Measurements from ENCODE around the gene SSH3. TPM values are rescaled to one million over a fixed set of nuclear protein-coding genes. Genes with fewer than 3 reads are reported as not detected.

The SSH3 gene
- total and polyA plus RNA-seq, 4 donors, result 7.1 to 21.5 (median 14.5) TPM

DNA sequence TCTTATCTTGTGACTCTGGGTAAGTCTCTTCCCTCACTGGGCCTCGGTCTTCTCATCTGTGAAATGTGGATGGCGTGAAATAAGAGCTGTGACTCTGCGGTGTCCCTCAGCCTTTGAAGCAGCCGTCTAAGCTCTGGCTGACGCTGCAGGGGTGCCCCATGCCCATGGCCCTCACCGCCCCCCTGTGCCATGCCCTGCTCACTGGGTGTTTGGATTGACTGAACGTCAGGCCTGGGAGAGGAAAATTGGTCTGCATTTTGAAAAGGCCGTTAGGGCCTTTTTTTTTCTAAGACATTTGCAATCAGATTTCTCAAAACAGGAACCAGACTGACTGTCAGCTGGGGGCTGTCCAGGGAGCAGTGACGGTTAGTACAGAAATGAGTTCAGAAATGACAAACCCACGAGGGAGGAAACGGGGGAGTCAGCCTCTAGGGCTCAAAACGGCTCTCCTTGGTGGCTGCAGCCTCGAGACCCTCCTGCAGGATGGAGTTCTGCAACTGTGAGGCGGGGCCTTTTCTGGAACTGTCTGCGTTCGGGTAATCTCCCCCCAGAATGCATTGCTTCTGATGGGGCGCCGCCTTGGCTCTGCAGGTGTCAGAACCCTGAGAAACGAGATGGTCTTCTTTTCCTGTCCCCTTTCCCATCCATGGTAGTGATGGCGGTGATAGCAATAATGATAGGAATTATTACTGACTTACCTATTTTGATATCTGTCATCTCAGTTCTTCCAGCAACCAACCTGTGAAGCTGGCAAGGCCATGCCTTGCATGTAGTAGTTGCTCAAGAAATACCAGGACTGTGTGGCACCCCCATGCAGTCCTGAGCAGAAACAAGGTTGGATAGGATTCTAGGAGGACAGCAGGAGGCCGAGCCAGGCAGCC is 35.0 kb upstream of the SSH3 start:
- Histone ChIP-seq H3K27ac (ENCODE audit: low read depth, low read length) (no peak overlapping the region), H3K27me3 (ENCODE audit: control insufficient read depth, insufficient read depth, low read length) (no peaks in the 10 kb centered on the region), H3K4me3 (ENCODE audit: low read depth, low read length) (peak overlapping the region; percentile 70), H3K36me3 (ENCODE audit: control insufficient read depth, insufficient read depth, low read length) (peaks cover 48% of the 10 kb centered on the region), H3K9me3 (ENCODE audit: control insufficient read depth, insufficient read depth, low read length) (no peaks in the 10 kb centered on the region), H3K4me1 (ENCODE audit: control insufficient read depth, insufficient read depth, low read length) (peaks cover 72% of the 10 kb centered on the region)
- WGBS (ENCODE audit: insufficient coverage), result 60% methylated on average over 14 of the region's 21 CpGs
- no peak for DNase-seq (ENCODE audit: low read depth in 4 of 6, low spot score in 6 of 6)

DNA sequence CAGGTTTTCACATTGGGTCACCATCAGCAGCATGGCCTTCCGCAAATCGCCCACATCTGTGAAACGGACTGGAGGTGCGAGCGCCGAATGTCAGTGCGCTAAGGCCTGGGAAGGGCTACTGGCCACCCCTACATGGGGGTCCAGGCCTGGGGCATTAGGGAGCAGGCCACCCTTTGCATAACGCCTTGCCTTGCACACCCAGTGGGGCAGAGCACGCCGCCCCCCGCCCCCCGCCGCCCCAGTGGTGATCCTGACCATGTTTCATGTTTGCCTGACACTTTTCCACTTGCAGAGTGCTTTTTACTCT is 34.4 kb upstream of the SSH3 start:
- no peak for DNase-seq (ENCODE audit: low read depth in 4 of 6, low spot score in 6 of 6)
- H3K9me3 ChIP-seq (ENCODE audit: control insufficient read depth, insufficient read depth, low read length), result no peaks in the 10 kb centered on the region
- peaks cover 77% of the 10 kb centered on the region for H3K4me1 ChIP-seq (ENCODE audit: control insufficient read depth, insufficient read depth, low read length)
- no peaks in the 10 kb centered on the region for H3K27me3 ChIP-seq (ENCODE audit: control insufficient read depth, insufficient read depth, low read length)
- peaks cover 53% of the 10 kb centered on the region for H3K36me3 ChIP-seq (ENCODE audit: control insufficient read depth, insufficient read depth, low read length)
- WGBS (ENCODE audit: insufficient coverage), result 87% methylated on average over 13 of the region's 13 CpGs
- H3K27ac ChIP-seq (ENCODE audit: low read depth, low read length), result no peak overlapping the region
- H3K4me3 ChIP-seq (ENCODE audit: low read depth, low read length), result no peak overlapping the region

DNA sequence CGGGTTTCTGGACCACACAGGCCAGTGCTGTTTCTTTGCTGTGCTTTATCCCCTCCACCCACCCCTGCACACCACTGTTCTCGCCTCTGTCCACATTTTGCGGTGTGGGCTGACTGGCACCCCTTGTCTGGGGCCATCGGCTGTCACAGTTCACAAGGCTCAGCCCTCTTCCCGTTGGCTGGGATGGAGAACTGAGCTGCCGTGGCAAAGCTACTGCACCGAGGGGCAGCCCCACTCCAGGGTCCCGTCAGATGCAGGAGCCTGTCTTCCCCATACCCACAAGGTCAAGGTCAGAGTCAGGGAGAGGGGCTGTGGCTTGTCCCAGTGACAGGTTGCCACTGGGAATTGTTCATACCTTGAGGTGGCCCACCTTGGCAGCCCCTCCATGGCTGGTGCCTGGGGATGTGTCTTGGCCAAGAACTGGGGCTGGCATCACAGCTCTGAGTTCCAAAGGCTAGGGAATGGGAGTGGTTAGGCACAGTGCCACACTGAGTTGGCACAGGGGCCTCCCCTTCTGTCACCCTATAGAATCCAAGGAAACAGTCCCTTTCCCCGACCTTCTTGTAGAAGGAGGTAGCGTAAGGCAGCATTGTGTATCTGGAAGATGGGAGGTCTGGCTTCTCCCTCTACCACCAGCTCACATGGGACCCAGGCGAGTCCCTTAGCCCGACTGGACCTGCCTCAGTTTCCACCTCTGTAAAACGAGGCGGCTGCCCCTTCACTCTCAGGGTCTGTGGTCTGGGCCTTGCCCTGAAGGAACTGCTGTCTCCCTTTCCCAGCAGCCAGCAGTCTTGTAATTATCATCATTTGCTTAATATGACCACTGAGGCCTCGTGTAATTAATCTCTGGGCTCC is 33.7 kb upstream of the SSH3 start:
- no peaks in the 10 kb centered on the region for H3K27me3 ChIP-seq (ENCODE audit: control insufficient read depth, insufficient read depth, low read length)
- 20% methylated on average over 9 of the region's 15 CpGs for WGBS (ENCODE audit: insufficient coverage)
- H3K9me3 ChIP-seq (ENCODE audit: control insufficient read depth, insufficient read depth, low read length), result no peaks in the 10 kb centered on the region
- peaks cover 84% of the 10 kb centered on the region for H3K4me1 ChIP-seq (ENCODE audit: control insufficient read depth, insufficient read depth, low read length)
- peaks cover 59% of the 10 kb centered on the region for H3K36me3 ChIP-seq (ENCODE audit: control insufficient read depth, insufficient read depth, low read length)
- peak in 2 of 6 donors; percentile 68 to 93 for DNase-seq (ENCODE audit: low read depth in 4 of 6, low spot score in 6 of 6)
- H3K27ac ChIP-seq (ENCODE audit: low read depth, low read length), result peak overlapping the region; percentile 42
- H3K4me3 ChIP-seq (ENCODE audit: low read depth, low read length), result peak overlapping the region; percentile 21

DNA sequence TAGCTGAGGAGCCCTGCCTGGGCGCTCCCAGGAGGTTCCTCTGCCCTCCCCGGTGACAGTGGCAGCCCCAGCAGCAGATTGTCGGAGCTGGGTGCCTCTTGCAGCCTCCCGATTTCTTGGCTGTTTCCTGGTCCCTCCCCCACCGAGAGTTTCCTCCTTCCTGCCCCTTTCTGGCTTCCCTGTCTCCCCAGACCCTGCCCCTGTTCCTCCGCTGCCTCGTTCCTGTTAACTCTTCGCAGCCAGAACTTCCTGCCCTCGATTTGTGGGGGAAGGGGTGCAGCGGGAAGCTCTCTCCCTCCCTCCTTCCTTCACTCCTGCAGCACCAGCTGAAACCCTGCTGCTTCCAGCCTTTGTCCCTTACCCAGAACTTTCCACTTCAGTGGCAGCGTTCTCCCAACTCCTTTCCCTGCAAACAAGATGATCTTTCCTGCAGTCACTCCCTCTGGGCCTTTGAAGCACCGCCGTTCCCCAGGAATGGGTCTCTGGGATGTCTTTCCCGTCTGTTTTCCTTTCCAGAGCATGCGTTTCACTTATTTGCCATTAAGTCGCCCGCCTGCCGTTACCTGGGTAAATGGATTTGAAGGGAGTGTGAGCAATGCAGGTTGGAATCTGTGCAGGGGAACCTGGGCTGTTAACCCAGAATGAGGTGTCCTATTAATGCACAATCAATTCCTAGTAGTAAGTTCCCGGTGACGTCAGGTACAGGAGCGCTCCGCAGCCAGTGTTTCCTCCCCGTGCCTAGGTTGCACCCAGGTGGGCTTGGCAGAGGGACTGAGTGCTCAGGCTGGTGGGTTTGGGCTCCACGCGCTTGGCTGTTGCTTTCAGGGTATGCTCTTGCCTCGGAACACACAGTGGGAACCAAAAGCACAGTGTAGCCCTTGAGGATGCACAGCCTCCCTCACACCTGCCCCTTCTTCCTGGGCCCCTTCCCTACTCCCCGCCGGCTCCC is 32.8 kb upstream of the SSH3 start:
- no peaks in the 10 kb centered on the region for H3K27me3 ChIP-seq (ENCODE audit: control insufficient read depth, insufficient read depth, low read length)
- DNase-seq (ENCODE audit: low read depth in 4 of 6, low spot score in 6 of 6), result peak in 2 of 6 donors; percentile 69 to 91
- peak overlapping the region; percentile 42 for H3K27ac ChIP-seq (ENCODE audit: low read depth, low read length)
- H3K36me3 ChIP-seq (ENCODE audit: control insufficient read depth, insufficient read depth, low read length), result peaks cover 68% of the 10 kb centered on the region
- H3K9me3 ChIP-seq (ENCODE audit: control insufficient read depth, insufficient read depth, low read length), result no peaks in the 10 kb centered on the region
- H3K4me3 ChIP-seq (ENCODE audit: low read depth, low read length), result peak overlapping the region; percentile 21
- 22% methylated on average over 27 of the region's 28 CpGs for WGBS (ENCODE audit: insufficient coverage)
- peaks cover 92% of the 10 kb centered on the region for H3K4me1 ChIP-seq (ENCODE audit: control insufficient read depth, insufficient read depth, low read length)

DNA sequence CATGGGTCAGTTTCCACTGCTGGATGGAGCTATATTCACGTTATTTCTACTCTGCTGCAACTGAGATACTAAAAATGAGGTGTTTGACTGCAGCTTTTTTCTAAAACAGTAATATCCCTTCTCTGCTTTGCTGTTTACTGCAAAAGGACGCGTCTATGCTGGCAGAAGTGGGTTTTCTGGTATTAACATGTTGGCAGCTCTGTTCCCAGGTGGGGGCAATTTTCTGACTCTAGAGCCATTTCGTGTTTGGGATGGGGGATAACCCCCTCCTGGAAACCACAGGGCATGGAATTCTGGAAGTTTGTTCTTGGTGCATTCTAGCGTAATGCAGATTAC is 32.2 kb upstream of the SSH3 start:
- Histone ChIP-seq H3K4me3 (ENCODE audit: low read depth, low read length) (no peak overlapping the region), H3K36me3 (ENCODE audit: control insufficient read depth, insufficient read depth, low read length) (peaks cover 74% of the 10 kb centered on the region)

DNA sequence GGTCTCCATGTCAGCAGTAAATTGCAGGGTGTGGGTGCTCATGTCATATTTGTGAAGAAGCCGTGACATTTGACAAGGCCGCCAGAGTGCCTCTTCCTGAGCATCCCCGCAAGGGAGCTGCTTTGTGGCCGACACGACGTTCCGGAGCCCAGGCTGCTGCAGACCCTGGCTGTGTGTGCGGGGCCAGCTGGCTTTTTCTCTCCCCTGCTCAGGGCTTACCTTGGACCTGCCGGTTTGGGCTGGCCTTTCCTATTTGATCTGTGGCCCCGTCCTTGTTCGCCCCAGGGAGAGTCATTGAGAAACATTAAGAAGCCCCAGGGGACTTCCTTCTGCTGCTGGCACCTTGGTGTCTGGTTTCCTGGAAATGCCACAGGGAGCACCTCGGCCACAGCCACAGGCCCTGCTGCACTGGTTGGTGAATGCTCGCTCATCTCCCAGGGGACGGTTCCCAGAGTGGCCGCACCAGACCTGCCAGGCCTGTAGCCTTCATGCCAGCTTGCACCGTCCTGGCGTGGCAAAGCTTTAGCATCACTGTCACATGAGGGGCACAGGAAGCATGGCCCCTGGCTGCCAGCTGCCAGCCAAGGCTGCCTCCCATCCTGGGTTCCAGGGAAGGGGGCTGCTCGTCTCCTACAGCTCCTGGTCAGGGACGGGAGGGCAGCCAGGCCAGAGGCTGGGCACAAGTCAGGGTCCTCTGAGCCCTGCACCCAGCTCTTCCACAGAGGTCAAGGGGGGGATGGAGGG is 31.6 kb upstream of the SSH3 start:
- peak in 1 of 6 donors; percentile 54 for DNase-seq (ENCODE audit: low read depth in 4 of 6, low spot score in 6 of 6)
- H3K4me3 ChIP-seq (ENCODE audit: low read depth, low read length), result no peak overlapping the region

More for the DNA sequence above, 32.2 kb upstream of the SSH3 start:
- Histone ChIP-seq H3K9me3 (ENCODE audit: control insufficient read depth, insufficient read depth, low read length) (no peaks in the 10 kb centered on the region), H3K4me1 (ENCODE audit: control insufficient read depth, insufficient read depth, low read length) (peaks cover 92% of the 10 kb centered on the region), H3K27ac (ENCODE audit: low read depth, low read length) (no peak overlapping the region), H3K27me3 (ENCODE audit: control insufficient read depth, insufficient read depth, low read length) (no peaks in the 10 kb centered on the region)
- 60% methylated on average over 5 of the region's 5 CpGs for WGBS (ENCODE audit: insufficient coverage)
- DNase-seq (ENCODE audit: low read depth in 4 of 6, low spot score in 6 of 6), result no peak

DNA sequence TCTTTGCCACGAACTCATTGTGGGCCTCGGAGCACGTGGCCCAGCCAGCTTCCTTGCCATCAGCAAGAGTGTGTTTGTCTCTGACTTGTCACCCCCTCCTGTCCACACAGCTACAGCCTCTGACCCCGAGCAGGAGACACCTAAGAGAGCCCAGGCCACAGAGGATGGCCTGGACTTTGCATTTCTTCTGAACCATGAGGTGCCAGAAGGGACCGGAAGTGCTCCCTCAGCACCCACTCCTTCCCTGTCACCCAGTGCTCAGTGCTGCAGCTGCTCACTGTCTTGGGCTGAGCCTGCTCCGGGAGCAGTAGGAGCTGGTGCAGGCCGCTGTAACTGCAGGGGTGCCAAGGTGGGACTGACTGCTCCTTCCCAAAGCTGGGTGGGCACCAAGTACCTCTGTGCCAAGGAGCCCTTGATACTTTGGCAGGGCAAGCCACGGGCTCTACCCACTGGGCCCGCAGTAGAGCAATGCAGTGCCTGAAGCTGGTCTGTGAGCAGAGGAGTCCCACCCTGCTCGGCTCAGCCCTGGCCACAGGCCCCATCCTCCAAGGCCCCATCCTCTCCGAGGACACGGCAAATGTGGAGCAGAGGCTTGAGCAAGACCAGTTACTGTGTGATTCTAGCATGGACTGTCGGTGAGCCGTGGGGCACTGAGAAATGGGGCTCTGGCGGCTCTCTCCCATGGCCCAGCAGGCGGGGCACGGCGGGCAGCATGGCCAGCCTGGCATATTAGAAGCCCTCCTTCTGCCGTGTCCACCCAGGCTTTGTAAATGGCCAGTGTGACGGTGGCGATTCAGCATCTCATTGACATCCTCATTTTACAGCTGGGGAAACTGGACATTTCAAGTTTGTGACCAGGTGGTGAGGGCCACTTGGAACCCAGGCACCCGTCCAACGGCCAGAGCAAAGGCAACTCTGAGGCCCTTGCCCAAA is 30.7 kb upstream of the SSH3 start:
- Histone ChIP-seq H3K27me3 (ENCODE audit: control insufficient read depth, insufficient read depth, low read length) (no peaks in the 10 kb centered on the region), H3K4me3 (ENCODE audit: low read depth, low read length) (no peak overlapping the region), H3K4me1 (ENCODE audit: control insufficient read depth, insufficient read depth, low read length) (peaks cover 99% of the 10 kb centered on the region), H3K9me3 (ENCODE audit: control insufficient read depth, insufficient read depth, low read length) (no peaks in the 10 kb centered on the region), H3K27ac (ENCODE audit: low read depth, low read length) (peak overlapping the region; percentile 52), H3K36me3 (ENCODE audit: control insufficient read depth, insufficient read depth, low read length) (peaks cover 77% of the 10 kb centered on the region)
- WGBS (ENCODE audit: insufficient coverage), result 82% methylated on average over 23 of the region's 23 CpGs
- DNase-seq (ENCODE audit: low read depth in 4 of 6, low spot score in 6 of 6), result no peak

More for the DNA sequence above, 31.6 kb upstream of the SSH3 start:
- no peaks in the 10 kb centered on the region for H3K27me3 ChIP-seq (ENCODE audit: control insufficient read depth, insufficient read depth, low read length)
- no peaks in the 10 kb centered on the region for H3K9me3 ChIP-seq (ENCODE audit: control insufficient read depth, insufficient read depth, low read length)
- peaks cover 98% of the 10 kb centered on the region for H3K4me1 ChIP-seq (ENCODE audit: control insufficient read depth, insufficient read depth, low read length)
- peak overlapping the region; percentile 52 for H3K27ac ChIP-seq (ENCODE audit: low read depth, low read length)
- peaks cover 75% of the 10 kb centered on the region for H3K36me3 ChIP-seq (ENCODE audit: control insufficient read depth, insufficient read depth, low read length)
- 63% methylated on average over 19 of the region's 19 CpGs for WGBS (ENCODE audit: insufficient coverage)

DNA sequence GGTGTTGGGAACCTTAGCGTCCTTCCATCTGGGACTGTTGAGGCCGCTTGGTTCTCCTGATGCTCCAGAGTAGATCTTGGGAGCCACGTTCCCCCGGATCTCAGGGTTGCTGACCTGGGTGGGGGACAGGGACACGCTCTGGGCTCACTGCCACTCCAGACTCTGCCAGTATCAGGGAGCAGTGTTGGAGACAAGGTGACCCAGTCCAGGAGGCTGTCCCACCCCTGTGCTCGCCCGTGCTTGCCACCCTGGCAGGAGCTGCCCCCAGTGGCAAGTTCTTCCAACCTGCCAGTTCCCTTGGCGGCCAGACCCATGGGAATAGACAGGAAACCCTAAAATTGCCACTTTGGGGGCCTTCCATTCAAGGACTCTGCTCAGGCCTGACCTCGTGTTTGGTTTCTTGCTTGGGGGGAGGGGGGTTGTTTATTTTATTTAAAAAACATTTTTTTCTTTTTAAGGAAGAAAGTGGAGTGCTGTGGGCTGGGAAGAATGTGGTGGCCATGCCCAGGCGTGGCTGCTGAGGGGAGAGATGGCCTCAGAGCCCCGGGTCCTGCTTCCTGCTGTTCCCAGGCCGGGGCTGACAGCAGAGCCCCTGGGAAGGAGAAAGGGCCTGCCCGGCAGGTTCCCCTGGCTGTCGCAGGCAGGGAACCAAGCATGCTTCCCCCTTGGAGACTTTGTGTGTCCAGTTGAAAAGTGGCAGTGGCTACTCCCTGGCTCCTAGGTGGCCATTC is 29.9 kb upstream of the SSH3 start:
- 76% methylated on average over 13 of the region's 14 CpGs for WGBS (ENCODE audit: insufficient coverage)
- DNase-seq (ENCODE audit: low read depth in 4 of 6, low spot score in 6 of 6), result no peak
- H3K4me3 ChIP-seq (ENCODE audit: low read depth, low read length), result no peak overlapping the region
- H3K27ac ChIP-seq (ENCODE audit: low read depth, low read length), result no peak overlapping the region
- peaks cover 98% of the 10 kb centered on the region for H3K4me1 ChIP-seq (ENCODE audit: control insufficient read depth, insufficient read depth, low read length)
- H3K27me3 ChIP-seq (ENCODE audit: control insufficient read depth, insufficient read depth, low read length), result no peaks in the 10 kb centered on the region
- H3K9me3 ChIP-seq (ENCODE audit: control insufficient read depth, insufficient read depth, low read length), result no peaks in the 10 kb centered on the region
- peaks cover 77% of the 10 kb centered on the region for H3K36me3 ChIP-seq (ENCODE audit: control insufficient read depth, insufficient read depth, low read length)
